NCI-H526 (cell line): ENCODE measurements around the gene SLC25A17.
A peak's percentile ranks its signal among the peaks of the same experiment; 100 is the strongest.
"Not testable (repeated sequence)": the region's sequence is repeated elsewhere in the genome, so short reads cannot be mapped to it uniquely, and the experiment has no call there.

Source experiments
- DNase-seq, 2 experiments: peaks; one replicate each; lab custom pipeline; 2025; lab: John Stamatoyannopoulos, UW

Gene SLC25A17

DNA sequence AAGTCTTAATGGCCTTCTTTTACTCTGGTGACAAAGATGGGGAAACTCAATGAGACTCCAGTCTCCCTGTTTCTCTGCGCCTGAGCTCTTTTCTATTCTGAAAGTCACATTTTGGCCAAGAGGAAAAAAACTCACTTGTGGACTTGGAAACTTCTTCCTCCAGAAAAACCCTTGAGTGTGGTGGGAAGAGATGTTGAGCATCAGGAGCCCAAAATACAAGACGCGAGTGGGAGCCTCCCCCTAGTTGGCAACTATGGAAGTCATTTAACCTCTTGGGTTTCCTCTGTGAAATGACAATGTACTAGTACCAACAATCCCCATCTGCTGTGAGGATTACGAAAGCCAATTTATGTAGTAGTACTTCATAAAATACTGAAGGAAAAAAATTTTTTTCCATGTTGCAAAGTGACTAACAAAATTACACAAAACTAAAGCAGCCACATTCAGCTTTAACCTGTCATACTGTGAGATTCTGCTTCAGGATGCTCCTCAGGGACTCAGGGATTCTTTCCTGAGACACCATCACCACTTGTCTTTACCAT, 524 bp upstream of the SLC25A17 start:
- peak in 1 of 2 experiments; percentile 26 for DNase-seq

DNA sequence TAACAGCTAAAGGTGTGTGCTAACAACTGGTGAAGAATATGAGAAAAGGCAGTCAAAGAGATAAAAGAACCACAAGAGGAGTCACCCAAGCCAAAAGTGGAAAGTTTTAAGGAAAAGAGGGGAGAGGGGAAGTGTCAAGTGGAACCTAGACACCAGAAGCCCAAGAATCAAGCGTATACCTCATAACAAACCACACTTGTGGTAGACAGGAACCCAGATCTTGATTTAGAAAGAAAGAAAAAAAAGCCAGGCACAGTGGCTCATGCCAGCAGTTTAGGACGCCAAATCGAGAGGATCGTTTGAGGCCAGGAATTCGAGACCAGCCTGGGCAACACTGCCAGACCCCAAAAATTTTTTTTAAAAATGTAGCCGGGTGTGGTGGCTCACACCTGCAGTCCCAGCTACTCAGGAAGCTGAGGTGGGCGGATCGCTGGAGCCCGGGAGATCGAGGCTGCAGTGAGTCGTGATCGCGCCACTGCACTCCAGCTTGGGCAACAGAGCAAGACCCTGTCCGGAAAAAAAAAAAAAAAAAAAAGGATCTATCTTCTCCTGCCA, 877 bp downstream of the SLC25A17 start:
- no peak for DNase-seq

DNA sequence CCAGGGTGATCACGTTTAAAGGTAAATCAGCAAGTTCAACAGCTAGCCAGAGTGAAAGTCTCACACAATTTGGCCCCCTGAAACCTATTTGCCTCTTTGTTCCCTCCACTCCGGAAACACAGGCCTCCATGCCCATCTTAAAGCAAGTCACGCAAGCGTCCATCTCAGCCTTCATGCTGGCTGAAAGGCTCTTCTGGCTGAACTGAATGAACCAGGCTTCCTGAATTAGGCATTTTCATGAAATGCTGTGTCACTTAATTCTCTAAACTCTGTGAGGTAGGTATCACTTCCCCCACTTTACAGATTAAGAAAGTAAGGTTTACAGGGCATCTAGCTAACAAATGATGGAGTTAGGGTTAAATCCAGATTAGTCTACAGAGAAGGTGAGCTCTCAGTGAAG, 1.4 kb downstream of the SLC25A17 start:
- DNase-seq, result no peak

DNA sequence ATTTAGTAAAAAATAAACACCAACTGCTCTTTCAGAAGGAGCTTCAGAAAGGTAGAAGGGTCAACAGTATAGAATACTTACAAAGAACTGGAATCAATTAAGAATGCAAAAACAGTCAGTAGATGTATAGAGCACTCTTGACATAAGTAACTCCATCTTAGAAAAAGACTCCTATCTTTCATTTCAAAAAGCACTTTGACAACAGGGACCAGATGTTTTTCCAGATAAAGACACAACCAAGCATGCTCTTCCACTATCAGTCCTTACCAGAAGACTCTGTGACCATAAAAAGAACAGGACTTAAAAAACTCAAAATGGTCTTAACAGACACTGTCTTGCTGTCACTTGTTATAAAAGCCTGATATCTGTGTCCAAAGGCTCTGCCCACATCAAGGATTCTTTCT, 5.2 kb downstream of the SLC25A17 start:
- no peak for DNase-seq

- DNase-seq, result no peak
These were observed 10.9 kb downstream of the SLC25A17 start for GRCh38 chr22:40808018-40808841.

DNA sequence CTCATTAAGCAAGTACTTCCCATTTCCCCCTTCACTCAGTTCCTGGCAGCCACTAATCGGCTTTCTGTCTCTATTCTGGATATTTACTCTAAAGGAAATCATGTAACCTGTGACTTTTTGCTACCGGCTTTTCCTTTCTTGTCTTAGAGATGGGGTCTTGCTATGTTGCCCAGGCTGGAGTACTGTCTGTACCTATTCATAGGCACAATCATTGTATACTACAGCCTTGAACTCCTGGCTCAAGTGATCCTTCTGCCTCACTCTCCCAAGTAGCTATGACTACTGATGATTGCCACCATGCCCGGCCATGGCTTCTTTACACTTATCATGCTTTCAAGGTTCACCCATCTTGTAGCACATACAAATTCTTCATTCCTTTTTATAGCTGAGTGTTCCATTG, 12.4 kb downstream of the SLC25A17 start:
- no peak for DNase-seq

DNA sequence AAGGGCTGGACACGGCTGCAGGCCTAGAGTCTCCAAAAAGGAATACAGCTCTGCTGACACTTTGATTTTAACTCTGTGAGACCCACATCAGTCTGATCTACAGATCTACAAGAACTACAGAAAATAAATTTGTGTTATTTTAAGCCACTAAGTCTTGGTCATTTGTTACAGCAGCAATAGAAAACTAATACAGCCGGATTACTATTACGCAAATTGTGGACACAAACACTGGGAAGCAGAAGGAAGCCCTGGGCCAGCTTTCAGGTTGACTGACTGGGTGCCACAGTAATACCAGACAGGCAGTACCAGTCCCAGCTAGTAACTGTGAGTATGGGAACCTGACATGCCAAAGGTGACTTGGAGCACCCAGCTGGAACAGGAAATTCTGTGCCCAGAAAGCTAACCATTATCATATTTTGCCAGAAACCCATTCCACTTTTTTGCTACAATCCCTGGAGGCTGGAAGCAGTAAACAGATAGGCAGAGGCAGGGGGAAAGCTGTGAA, 13.4 kb downstream of the SLC25A17 start:
- DNase-seq, result no peak

GRCh38 chr22:40805239-40805638, 13.9 kb downstream of the SLC25A17 start:
- no peak for DNase-seq

- no peak for DNase-seq
These were observed 15.8 kb downstream of the SLC25A17 start for GRCh38 chr22:40803321-40803720.

DNA sequence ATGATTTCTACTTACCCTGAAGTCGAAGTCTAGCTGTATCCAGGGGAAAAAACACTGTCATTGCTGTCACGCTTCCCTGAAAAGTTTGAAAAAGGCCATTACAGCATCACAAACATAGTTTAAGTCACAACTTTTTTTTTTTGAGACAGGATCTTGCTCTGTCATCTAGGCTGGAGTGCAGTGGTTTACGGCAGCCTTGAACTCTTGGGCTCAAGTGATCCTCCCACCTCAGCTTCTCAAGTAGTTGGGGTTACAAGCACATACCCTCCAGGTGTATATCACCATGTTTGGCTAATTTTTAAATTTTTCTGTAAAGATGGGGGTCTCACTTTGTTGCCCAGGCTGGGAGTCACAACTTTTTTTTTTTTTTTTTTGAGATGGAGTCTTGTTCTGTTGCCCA, 20.1 kb downstream of the SLC25A17 start:
- no peak for DNase-seq

GRCh38 chr22:40797427-40797826, 21.7 kb downstream of the SLC25A17 start:
- no peak for DNase-seq

DNA sequence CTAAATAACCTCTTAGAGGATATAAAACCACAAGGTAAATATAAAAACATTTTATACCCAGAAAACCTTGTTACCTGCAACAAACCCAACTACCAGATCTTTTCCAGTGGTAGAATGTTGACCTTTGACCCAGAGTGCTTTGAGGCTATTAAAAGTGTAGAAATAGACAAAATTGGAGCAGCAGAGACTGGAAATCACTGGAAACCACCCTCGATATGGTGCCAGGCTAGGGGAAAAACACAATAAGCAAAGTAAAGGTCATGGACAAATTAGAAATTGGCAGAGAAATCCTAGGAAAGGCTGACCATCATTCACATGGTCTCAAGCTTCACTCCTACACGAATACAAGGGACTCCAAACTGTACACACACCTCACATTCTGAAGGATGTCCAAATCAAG, 26.7 kb downstream of the SLC25A17 start:
- DNase-seq, result no peak

DNA sequence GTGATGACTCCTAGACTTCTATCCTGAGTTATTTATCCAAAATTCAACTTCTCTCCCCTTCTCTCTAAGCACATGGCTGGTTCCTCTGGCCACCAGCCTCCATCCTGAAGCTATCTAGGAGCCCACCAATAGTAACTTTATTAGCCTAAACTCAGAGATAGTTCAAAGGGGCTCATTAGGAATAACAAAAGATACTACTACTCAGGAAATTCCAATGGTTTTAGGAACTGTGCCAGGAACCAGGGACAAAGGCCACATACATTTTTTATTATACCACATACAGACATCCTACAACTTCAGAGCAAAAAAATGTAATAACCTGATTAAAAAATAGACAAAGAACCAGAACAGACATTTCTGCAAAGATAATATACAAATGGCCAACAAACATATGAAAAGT, 27.9 kb downstream of the SLC25A17 start:
- DNase-seq, result no peak

GRCh38 chr22:40789131-40789530, 30.0 kb downstream of the SLC25A17 start:
- DNase-seq, result no peak

DNA sequence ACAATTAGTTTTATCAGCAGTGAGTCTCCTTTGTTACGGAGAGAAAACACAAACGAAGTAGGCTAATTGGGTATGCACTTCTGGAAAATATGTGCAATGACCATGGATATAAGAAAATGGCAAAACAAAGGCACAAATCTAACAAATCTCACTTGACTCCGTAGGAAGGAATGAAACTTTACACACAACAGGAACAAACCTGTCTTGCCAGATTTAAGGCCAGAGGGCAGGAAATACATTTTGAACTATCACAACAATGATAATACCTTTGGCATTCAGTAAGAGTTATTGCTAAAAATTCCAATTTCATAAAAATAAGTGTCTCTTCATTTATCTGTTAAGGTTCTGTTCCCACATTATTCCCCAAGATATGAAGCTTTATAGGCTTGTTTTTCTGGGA, 36.6 kb downstream of the SLC25A17 start:
- DNase-seq, result no peak

DNA sequence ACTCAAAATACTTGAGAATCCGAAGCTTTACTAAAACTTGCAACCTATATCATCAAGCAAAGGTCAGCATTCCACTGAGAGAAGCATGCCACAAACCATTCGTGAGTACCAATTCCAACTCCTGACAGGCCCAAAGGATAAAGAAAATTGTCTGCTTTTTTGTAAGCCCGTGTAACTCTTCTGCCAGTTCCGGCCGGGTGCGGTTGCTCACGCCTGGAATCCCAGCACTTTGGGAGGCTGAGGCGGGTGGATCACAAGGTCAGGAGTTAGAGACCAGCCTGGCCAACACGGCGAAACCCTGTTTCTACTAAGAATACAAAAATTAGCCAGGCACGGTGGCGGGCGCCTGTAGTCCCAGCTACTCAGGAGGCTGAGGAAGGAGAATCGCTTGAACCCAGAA, 37.4 kb downstream of the SLC25A17 start:
- DNase-seq, result not testable (repeated sequence)

DNA sequence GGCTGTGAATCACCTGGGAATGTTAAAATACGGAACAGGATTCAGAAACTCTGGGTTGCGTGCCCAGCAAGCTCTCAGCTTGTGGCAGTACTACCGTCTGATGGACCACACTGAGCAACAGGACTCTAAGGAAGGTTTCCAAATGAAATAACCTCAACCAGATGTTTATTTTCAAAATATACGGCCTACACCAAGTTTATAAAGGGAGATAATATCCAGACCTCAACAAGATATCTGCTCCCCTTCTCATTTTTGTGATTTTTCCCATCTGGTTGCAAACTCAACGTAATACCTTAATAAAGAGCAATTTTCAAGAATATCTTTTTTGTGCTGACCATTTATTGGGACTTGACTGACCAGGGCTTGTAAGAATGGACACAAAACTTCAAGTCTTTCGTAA, 49.4 kb downstream of the SLC25A17 start:
- no peak for DNase-seq

DNA sequence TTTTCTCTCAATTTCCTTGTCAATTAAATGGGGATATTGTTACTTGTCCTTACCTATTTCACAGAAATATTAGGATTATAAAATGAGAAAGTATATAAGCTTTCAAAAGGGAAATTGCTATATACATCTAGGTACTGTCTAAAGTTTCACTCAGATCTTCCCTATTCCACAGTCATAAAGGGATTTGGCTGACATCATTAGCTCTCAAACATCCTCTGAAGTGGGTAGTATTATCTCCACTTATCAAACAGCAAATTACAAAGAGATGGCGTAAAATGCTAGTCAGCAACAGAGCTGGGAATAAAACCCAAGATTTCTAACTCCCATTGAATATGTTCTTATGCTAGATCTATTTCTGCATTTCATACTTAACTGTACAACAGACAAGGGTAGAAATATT, 50.9 kb downstream of the SLC25A17 start:
- DNase-seq, result no peak

DNA sequence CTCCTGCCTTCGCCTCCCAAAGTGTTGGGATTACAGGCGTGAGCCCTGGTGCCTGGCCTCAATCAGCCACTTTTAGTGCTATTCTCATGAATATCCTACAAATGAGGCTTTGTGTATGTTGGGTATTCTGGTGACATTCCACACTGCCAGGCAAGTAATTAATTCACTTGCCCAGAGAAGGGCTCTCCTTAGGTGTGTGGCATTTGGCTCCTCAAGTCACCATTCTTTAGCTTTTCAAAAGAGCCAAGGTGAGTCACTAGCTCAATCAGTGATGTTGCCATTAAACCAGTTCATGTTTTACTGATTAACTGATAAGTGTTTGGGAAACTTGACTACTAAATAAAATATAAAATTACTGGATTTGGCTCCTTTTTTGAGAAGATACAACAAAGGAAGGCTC, 52.2 kb downstream of the SLC25A17 start:
- DNase-seq, result no peak

DNA sequence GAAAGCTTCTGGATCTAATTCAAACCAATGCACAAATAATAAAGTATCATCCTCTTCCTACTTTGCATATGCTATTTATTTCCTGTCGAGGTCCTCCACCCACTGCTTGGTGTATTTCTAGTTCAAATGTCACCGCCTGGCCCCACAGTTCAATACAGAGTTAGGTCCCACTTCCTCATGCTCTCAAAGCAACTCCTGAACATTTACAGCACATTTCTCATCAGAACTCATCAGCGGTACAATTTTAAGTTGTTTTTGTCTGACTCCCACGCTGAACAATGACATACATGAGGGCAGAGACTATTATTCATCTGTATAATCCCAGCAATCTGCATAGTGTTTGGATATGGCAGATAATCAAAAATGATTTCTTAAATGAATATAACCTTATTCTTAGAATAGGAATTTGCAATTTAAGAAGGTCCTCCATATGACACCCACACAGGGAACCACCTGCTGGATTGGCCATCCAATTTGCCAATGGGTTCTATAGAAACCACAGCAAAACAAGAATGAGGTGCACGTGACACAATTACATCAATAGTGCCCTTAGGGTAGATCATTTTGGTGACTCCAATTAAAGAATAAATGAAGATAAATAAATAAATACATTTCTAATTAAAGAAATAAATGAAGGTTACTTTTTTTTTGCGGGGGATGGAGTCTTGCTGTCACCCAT, 54.2 kb downstream of the SLC25A17 start:
- peak in 1 of 2 experiments; percentile 24 for DNase-seq

DNA sequence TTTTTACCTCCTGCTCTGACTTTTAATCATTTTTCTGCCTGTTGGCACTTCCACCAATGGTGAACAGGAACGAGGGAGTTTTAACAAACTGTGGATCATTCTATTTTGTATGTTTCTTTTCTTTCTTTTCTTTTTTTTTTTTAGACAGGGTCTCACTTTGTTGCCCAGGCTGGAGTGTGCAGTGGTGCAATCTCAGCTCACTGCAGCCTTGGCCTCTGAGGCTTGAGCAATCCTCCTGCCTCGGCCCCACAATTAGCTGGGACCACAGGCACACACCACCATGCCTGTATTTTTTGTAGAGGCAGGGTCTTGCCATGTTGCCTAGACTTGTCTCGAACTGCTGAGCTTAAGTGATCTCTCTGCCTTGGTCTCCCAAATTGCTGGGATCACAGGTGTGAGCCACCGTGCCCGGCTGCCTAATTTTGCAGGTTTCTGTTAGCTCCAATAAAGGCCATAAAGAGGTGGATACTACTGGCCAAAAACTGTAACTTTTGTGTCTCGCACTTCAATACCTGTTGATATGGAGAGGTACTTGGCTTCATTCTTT, 59.8 kb downstream of the SLC25A17 start:
- no peak for DNase-seq

GRCh38 chr22:40758851-40759250, 60.3 kb downstream of the SLC25A17 start:
- DNase-seq, result not testable (repeated sequence)
